GM12873 (cell line): ENCODE measurements around the gene RAE1.

Experiments used
- CTCF ChIP-seq: IDR thresholded peaks from 2 replicates; pipeline ENCODE4 v1.5.1; 2012; ENCODE audit warnings: low read depth, mild to moderate bottlenecking, moderate library complexity, low read length, control low read depth; ENCODE audit not compliant: insufficient read depth; ENCODE audit errors: missing control alignments

Gene RAE1

DNA sequence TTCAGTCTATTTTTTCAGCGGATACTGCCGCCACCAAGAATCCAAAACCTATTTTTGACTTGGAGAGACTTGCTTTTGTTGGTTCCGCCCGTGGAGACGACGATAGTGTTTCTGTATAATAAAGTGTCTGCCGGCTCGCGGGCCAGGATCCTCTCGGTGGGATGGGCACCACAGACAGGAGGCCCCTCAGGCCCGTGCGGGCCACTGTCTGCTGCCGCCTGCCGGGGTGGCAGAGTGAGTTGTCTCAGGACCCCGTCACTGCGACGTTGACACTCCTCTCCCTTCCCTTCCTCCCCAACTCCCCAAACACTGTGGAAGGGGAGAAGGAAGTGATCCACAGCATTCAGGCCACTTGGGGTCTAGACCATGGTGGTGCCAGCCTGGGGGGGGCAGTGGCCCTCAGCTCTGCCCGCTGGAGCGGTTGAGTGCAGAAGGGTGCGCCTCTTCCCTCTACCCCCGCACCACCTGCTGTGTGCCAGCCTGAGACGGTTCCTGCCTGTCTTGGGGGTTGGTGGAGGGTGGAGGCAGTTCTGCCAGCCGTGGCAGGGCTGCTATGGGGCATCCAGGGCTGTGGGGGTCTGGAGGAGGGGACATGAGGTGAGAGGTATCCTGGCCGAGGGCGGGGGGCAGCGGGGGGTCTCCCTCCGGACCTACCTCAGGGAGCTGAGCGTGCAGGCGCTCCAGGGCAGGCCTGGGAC is 57.6 kb downstream of the RAE1 start:
- TF ChIP-seq CTCF = no peak

- TF ChIP-seq CTCF = no peak
Observed at GRCh38 chr20:57409316-57409671, 58.2 kb downstream of the RAE1 start.

GRCh38 chr20:57409672-57410397 is 58.8 kb downstream of the RAE1 start:
- TF ChIP-seq CTCF = no peak

- TF ChIP-seq CTCF = no peak
Observed at GRCh38 chr20:57410398-57410920, 59.4 kb downstream of the RAE1 start.

GRCh38 chr20:57410924-57411323 is 59.9 kb downstream of the RAE1 start:
- no peak for TF ChIP-seq CTCF

GRCh38 chr20:57411406-57412283 is 60.6 kb downstream of the RAE1 start:
- no peak for TF ChIP-seq CTCF
